GM23338 (cell line): ENCODE measurements around the gene OBP2A. TPM values are rescaled to one million over a fixed set of nuclear protein-coding genes. Genes with fewer than 3 reads are reported as not detected.

ENCODE experiments used
- ATAC-seq: fragments of 200-7000 bp; cut with Tn5 transposase; 3 replicates; pipeline ENCODE4 v1.9.1; 2020
- DNase-seq: peaks from one replicate; pipeline ENCODE4 v3.0.0-alpha.2; 2015; ENCODE audit warnings: low spot score
- H2AFZ ChIP-seq: fragments of 200-600 bp; sonication (generic); 2 replicates; pipeline ENCODE4 v1.8.0; 2016; ENCODE audit warnings: antibody characterized with exemption, mild to moderate bottlenecking, moderate library complexity
- H3F3A ChIP-seq: fragments of 200-600 bp; sonication (generic); replicated peaks from 2 replicates; pipeline ENCODE4 v1.8.0; 2017; ENCODE audit warnings: antibody characterized with exemption, mixed run types, low read depth
- H3K27ac ChIP-seq: fragments of 200-600 bp; sonication (generic); 2 replicates; pipeline ENCODE4 v1.6.1; 2016; ENCODE audit warnings: low read depth
- H3K27me3 ChIP-seq: fragments of 200-600 bp; sonication (generic); 2 replicates; pipeline ENCODE4 v1.8.0; 2016; ENCODE audit warnings: mild to moderate bottlenecking, mixed run types, moderate library complexity; ENCODE audit not compliant: insufficient read depth
- H3K36me3 ChIP-seq: fragments of 200-600 bp; sonication (generic); 2 replicates; pipeline ENCODE4 v1.8.0; 2016; ENCODE audit warnings: mild to moderate bottlenecking; ENCODE audit not compliant: insufficient read depth
- H3K4me1 ChIP-seq: fragments of 200-600 bp; sonication (generic); 2 replicates; pipeline ENCODE4 v1.8.0; 2016; ENCODE audit warnings: mild to moderate bottlenecking, moderate library complexity; ENCODE audit not compliant: insufficient read depth
- H3K4me2 ChIP-seq: fragments of 200-600 bp; sonication (generic); 2 replicates; pipeline ENCODE4 v1.7.1; 2017; ENCODE audit warnings: mixed run types
- H3K4me3 ChIP-seq: fragments of 200-600 bp; sonication (generic); 2 replicates; pipeline ENCODE4 v1.6.1; 2016; ENCODE audit warnings: mixed run types
- H3K79me2 ChIP-seq: fragments of 200-600 bp; sonication (generic); replicated peaks from 2 replicates; pipeline ENCODE4 v1.8.0; 2017; ENCODE audit warnings: mild to moderate bottlenecking; ENCODE audit not compliant: insufficient read depth
- H3K9me2 ChIP-seq: fragments of 200-600 bp; sonication (generic); 2 replicates; pipeline ENCODE4 v1.8.0; 2017; ENCODE audit not compliant: insufficient read depth
- H4K20me1 ChIP-seq: fragments of 200-600 bp; sonication (generic); replicated peaks from 2 replicates; pipeline ENCODE4 v1.8.0; 2017; ENCODE audit warnings: mild to moderate bottlenecking; ENCODE audit not compliant: insufficient read depth
- H3K27ac Mint-ChIP-seq: 2 replicates; pipeline ENCODE4 v1.8.0; 2020; ENCODE audit warnings: inconsistent platforms, mild to moderate bottlenecking, moderate library complexity, mixed read lengths
- H3K27me3 Mint-ChIP-seq: 3 replicates; pipeline ENCODE4 v1.8.0; 2022; ENCODE audit warnings: low read depth, mild to moderate bottlenecking, moderate library complexity, mixed read lengths, inconsistent platforms; ENCODE audit not compliant: insufficient read depth, poor library complexity
- H3K36me3 Mint-ChIP-seq: 3 replicates; pipeline ENCODE4 v1.8.0; 2021; ENCODE audit warnings: low read depth, mild to moderate bottlenecking, inconsistent platforms, moderate library complexity, mixed read lengths
- H3K4me1 Mint-ChIP-seq: 3 replicates; pipeline ENCODE4 v1.8.0; 2020; ENCODE audit warnings: mild to moderate bottlenecking, inconsistent platforms, mixed read lengths
- H3K4me3 Mint-ChIP-seq: 3 replicates; pipeline ENCODE4 v1.8.0; 2021; ENCODE audit warnings: moderate library complexity, mild to moderate bottlenecking, inconsistent platforms, mixed read lengths
- H3K9me3 Mint-ChIP-seq: 3 replicates; pipeline ENCODE4 v1.8.0; 2020; ENCODE audit warnings: moderate library complexity, mild to moderate bottlenecking, inconsistent platforms, mixed read lengths
- CREB1 ChIP-seq: fragments of 250-450 bp; sonication (Bioruptor Pico); IDR thresholded peaks from 2 replicates; pipeline ENCODE4 v1.5.0; 2020; ENCODE audit warnings: low read depth, mild to moderate bottlenecking, moderate library complexity
- ETS1 ChIP-seq: IDR thresholded peaks from 2 replicates; pipeline ENCODE4 v1.6.1; 2016; ENCODE audit warnings: antibody characterized with exemption
- JUNB ChIP-seq: IDR thresholded peaks from one replicate; pipeline ENCODE4 v1.6.1; 2016; ENCODE audit warnings: antibody characterized with exemption; ENCODE audit not compliant: unreplicated experiment
- ZNF114 ChIP-seq: fragments of 250-450 bp; sonication (Bioruptor Pico); IDR thresholded peaks from 2 replicates; pipeline ENCODE4 v1.5.0; 2020; ENCODE audit warnings: mild to moderate bottlenecking, moderate library complexity
- ZNF462 ChIP-seq: fragments of 250-450 bp; sonication (Bioruptor Pico); IDR thresholded peaks from 2 replicates; pipeline ENCODE4 v1.5.0; 2020; ENCODE audit warnings: mild to moderate bottlenecking, moderate library complexity
- polyA plus RNA-seq: library from polyadenylated mRNA; unstranded; fragments of >200 nt; fragmentation: Nextera tagmentation; extraction: Ambion mirVana; gene quantifications from 2 replicates; pipeline ENCODE4 v1.2.1, GENCODE V29; 2016
- total RNA-seq: library from RNA; depleted of rRNA; stranded (reverse); fragments of >200 nt; shearing (Covaris generic); gene quantifications from 2 replicates; pipeline ENCODE4 v1.2.3, GENCODE V29; 2014

OBP2A gene
- total and polyA plus RNA-seq, 2 experiments from 2014 or later = not detected

GRCh38 chr9:135563858-135564257 lies 17.9 kb downstream of the OBP2A start (continued):
- TF ChIP-seq ZNF462 (no peak), ZNF114 (CRISPR knock-in tag) (no peak), JUNB (no peak)

- Histone ChIP-seq H4K20me1 (no peaks in the 10 kb centered on the region), H3K27me3 (no peaks in the 10 kb centered on the region), H3K27ac (no peak overlapping the region), H3F3A (no peaks in the 10 kb centered on the region), H3K36me3 (no peaks in the 10 kb centered on the region), H2AFZ (no peak overlapping the region), H3K4me2 (no peak overlapping the region), H3K4me1 (no peaks in the 10 kb centered on the region), H3K4me3 (no peak overlapping the region), H3K9me2 (no peaks in the 10 kb centered on the region), H3K79me2 (no peaks in the 10 kb centered on the region)
- 0 out of 3 replicates have a peak, but pooled peaks cover 3% of the 10 kb centered on the region for H3K4me1 Mint-ChIP-seq
- peaks cover 15% of the 10 kb centered on the region for H3K9me3 Mint-ChIP-seq
- DNase-seq = no peak
- H3K4me3 Mint-ChIP-seq = no peak overlapping the region
- no peak overlapping the region for H3K27ac Mint-ChIP-seq
- peak; percentile 39; the same call in 2 of the 3 replicates for ATAC-seq
- H3K27me3 Mint-ChIP-seq = peaks cover 8% of the 10 kb centered on the region
- TF ChIP-seq ETS1 = no peak
- TF ChIP-seq ZNF114 (CRISPR knock-in tag) = no peak
- TF ChIP-seq ZNF462 = no peak
- TF ChIP-seq CREB1 = no peak
- peaks cover 7% of the 10 kb centered on the region; the same call in 2 of the 3 replicates for H3K36me3 Mint-ChIP-seq
Observed at GRCh38 chr9:135565141-135565628, 19.3 kb downstream of the OBP2A start.
